Measurements from ENCODE around the gene TMEM270.

Gene TMEM270

DNA sequence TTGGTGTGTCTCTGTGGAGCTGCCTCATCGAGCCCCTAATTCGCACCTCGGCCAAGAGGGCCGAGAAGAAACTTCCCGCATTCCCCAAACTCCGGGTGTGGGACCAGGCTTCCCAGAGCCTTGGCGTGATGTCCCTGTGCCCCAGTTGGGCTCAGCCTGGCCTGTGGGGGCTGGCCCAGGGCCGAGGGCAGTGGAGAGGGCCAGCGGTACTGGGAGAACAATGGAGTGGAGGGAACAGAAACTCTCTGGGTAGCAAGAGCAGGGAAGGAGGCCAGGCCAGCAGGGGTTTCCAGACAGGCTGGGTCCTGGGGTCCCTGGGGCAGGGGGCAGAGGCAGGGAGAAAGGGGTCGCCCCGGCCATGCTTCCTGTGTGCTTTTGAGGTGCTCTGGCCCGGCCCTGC lies 16.0 kb downstream of the TMEM270 start:
- H4K20me1 ChIP-seq (ENCODE audit: insufficient read depth, low read length) = no peaks in the 10 kb centered on the region
- no peaks in the 10 kb centered on the region for H3K9me3 ChIP-seq (ENCODE audit: low read length)
- H3K79me2 ChIP-seq (ENCODE audit: insufficient read depth, low read length) = no peaks in the 10 kb centered on the region
- no peak overlapping the region for H3K4me2 ChIP-seq (ENCODE audit: low read length)
- no peaks in the 10 kb centered on the region for H3F3A ChIP-seq (ENCODE audit: insufficient read depth, low read length)
- no peak overlapping the region for H3K9ac ChIP-seq (ENCODE audit: low read length)
- no peaks in the 10 kb centered on the region for H3K4me1 ChIP-seq (ENCODE audit: insufficient read depth, low read length, severe bottlenecking)
- no peak overlapping the region for H2AFZ ChIP-seq (ENCODE audit: low read length)
- H3K27me3 ChIP-seq (ENCODE audit: insufficient read depth, low read length) = peaks cover 14% of the 10 kb centered on the region
- H3K27ac ChIP-seq (ENCODE audit: low read depth, low read length, poor library complexity, severe bottlenecking) = no peak overlapping the region
- no peak for TF ChIP-seq EZH2 (IDR thresholded peaks at IDR 0.05; ENCODE audit: borderline replicate concordance, low read length)
- TF ChIP-seq, protein P1, sequence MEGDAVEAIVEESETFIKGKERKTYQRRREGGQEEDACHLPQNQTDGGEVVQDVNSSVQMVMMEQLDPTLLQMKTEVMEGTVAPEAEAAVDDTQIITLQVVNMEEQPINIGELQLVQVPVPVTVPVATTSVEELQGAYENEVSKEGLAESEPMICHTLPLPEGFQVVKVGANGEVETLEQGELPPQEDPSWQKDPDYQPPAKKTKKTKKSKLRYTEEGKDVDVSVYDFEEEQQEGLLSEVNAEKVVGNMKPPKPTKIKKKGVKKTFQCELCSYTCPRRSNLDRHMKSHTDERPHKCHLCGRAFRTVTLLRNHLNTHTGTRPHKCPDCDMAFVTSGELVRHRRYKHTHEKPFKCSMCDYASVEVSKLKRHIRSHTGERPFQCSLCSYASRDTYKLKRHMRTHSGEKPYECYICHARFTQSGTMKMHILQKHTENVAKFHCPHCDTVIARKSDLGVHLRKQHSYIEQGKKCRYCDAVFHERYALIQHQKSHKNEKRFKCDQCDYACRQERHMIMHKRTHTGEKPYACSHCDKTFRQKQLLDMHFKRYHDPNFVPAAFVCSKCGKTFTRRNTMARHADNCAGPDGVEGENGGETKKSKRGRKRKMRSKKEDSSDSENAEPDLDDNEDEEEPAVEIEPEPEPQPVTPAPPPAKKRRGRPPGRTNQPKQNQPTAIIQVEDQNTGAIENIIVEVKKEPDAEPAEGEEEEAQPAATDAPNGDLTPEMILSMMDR (IDR thresholded peaks at IDR 0.05; ENCODE audit: low read length) = no peak
- H3K4me3 ChIP-seq (ENCODE audit: low read depth, low read length, poor library complexity, severe bottlenecking) = no peak overlapping the region
- no peaks in the 10 kb centered on the region for H3K36me3 ChIP-seq (ENCODE audit: insufficient read depth, low read length)
- no peaks in the 10 kb centered on the region for H3K9me2 ChIP-seq (ENCODE audit: low read depth, low read length)

DNA sequence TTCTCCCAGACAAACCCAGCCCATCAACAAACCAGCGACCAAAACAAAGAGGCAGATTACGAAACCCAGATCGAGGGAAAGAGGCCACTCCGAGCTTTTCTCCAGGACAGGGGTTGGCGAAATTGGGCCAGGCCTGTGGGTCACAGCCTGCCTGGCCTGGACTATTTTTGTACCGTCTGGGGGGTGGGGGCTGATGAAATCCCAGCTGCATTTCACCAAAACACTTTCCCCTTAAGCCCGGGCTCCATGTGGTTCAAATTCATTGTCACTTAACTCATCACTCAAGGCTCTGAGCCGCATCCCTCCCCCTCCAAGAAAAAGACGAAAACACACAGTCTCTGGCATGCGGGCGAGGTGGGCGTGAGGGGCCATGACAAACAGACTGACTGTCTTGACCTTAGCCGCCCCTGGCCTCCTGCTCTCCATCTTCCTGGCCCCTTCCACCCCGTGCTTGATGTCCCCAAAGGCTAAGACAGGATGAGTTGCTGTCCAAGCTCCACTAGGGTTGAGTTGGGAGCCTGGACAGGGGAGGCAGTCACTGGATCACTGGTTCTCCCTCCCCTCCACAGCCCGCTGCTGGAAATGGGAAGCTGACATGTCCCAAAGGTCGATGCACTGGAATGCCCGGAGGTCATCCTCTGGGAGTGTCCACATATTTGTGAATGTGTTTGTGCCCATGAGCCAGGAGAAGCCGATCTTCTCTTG lies 19.2 kb downstream of the TMEM270 start:
- peaks cover 16% of the 10 kb centered on the region for H3K27me3 ChIP-seq (ENCODE audit: insufficient read depth, low read length)
- H3K9ac ChIP-seq (ENCODE audit: low read length) = no peak overlapping the region
- no peak overlapping the region for H3K4me3 ChIP-seq (ENCODE audit: low read depth, low read length, poor library complexity, severe bottlenecking)
- H3K4me1 ChIP-seq (ENCODE audit: insufficient read depth, low read length, severe bottlenecking) = no peaks in the 10 kb centered on the region
- H3K36me3 ChIP-seq (ENCODE audit: insufficient read depth, low read length) = no peaks in the 10 kb centered on the region
- H3F3A ChIP-seq (ENCODE audit: insufficient read depth, low read length) = no peaks in the 10 kb centered on the region
- H3K79me2 ChIP-seq (ENCODE audit: insufficient read depth, low read length) = no peaks in the 10 kb centered on the region
- H3K4me2 ChIP-seq (ENCODE audit: low read length) = no peak overlapping the region
- H2AFZ ChIP-seq (ENCODE audit: low read length) = no peak overlapping the region
- no peak for TF ChIP-seq EZH2 (IDR thresholded peaks at IDR 0.05; ENCODE audit: borderline replicate concordance, low read length)
- TF ChIP-seq, protein P1 (IDR thresholded peaks at IDR 0.05; ENCODE audit: low read length) = no peak
- no peaks in the 10 kb centered on the region for H4K20me1 ChIP-seq (ENCODE audit: insufficient read depth, low read length)
- H3K9me3 ChIP-seq (ENCODE audit: low read length) = no peaks in the 10 kb centered on the region
- no peaks in the 10 kb centered on the region for H3K9me2 ChIP-seq (ENCODE audit: low read depth, low read length)
- no peak overlapping the region for H3K27ac ChIP-seq (ENCODE audit: low read depth, low read length, poor library complexity, severe bottlenecking)

DNA sequence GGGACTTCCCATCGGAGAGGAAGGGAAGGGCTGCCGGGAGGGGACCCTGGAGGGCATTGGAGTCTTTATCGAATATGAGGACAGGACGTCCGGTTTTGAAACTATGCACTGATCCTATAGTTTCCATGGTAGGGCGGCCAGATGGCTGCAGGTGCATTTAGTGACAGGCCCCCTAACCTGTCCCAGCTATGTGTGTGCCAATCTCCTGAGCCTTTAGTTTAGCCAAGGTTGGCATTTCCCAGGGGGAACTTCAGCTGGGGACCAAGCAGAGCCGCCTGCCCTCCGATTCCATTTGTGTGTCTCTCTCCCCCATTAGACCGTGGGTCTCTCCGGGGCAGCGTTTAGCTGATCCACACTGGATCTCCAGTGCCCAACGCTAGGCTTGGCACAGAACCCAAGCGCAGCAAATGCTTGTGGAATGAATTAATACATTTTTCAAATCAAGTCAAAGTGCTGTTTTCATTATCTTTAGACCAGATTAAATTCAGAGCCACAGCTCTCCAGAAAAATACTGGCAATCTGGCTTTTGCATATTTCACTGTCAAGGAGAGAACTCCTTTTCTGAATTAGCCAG lies 19.9 kb downstream of the TMEM270 start:
- Histone ChIP-seq H4K20me1 (ENCODE audit: insufficient read depth, low read length) (no peaks in the 10 kb centered on the region), H3K9me3 (ENCODE audit: low read length) (no peaks in the 10 kb centered on the region), H3F3A (ENCODE audit: insufficient read depth, low read length) (no peaks in the 10 kb centered on the region), H3K79me2 (ENCODE audit: insufficient read depth, low read length) (no peaks in the 10 kb centered on the region), H3K4me1 (ENCODE audit: insufficient read depth, low read length, severe bottlenecking) (no peaks in the 10 kb centered on the region), H3K27me3 (ENCODE audit: insufficient read depth, low read length) (peaks cover 16% of the 10 kb centered on the region), H3K36me3 (ENCODE audit: insufficient read depth, low read length) (no peaks in the 10 kb centered on the region), H3K9ac (ENCODE audit: low read length) (no peak overlapping the region), H3K4me3 (ENCODE audit: low read depth, low read length, poor library complexity, severe bottlenecking) (no peak overlapping the region), H3K27ac (ENCODE audit: low read depth, low read length, poor library complexity, severe bottlenecking) (no peak overlapping the region), H2AFZ (ENCODE audit: low read length) (no peak overlapping the region), H3K4me2 (ENCODE audit: low read length) (no peak overlapping the region), H3K9me2 (ENCODE audit: low read depth, low read length) (no peaks in the 10 kb centered on the region)
- TF ChIP-seq, protein P1 (IDR thresholded peaks at IDR 0.05; ENCODE audit: low read length) = no peak
